GM19099 (cell line): ENCODE data around the gene CCDC194.

Experiments
- POLR2A ChIP-seq: IDR thresholded peaks from 3 replicates; pipeline ENCODE4 v1.6.1; 2011; ENCODE audit warnings: low read depth; ENCODE audit not compliant: insufficient read length; ENCODE audit errors: extremely low read depth

The CCDC194 gene

DNA sequence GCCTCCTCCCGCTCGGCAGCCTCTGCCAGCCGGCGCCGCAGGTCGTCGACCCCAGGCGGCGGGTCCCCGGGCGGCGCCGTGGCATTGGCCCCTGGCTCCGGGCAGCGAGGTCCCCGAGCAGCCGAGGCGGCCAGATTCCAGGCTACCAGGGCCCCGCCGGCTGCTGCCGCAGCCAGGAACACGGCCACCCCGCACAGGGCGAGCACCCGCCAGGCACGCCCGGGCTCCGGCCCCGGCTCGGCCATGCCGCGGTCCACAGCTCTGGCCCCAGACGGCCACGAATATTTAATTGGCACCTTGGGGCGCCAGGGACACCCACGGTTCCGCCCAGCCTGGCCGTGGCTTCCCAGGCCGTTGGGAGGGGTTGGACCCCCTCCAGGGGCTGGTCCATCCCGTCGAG, at the start of gene CCDC194:
TSS of gene CCDC194 (minus strand) at position 283 of the 400 bp plus-strand sequence. CDS start at position 245, 38 bp downstream.
- no peak for TF ChIP-seq POLR2A

- TF ChIP-seq POLR2A, result no peak
These were observed 47.4 kb upstream of the CCDC194 start for GRCh38 chr19:17441241-17442021.

- no peak for TF ChIP-seq POLR2A
These were observed 42.9 kb upstream of the CCDC194 start for GRCh38 chr19:17436874-17437267.

DNA sequence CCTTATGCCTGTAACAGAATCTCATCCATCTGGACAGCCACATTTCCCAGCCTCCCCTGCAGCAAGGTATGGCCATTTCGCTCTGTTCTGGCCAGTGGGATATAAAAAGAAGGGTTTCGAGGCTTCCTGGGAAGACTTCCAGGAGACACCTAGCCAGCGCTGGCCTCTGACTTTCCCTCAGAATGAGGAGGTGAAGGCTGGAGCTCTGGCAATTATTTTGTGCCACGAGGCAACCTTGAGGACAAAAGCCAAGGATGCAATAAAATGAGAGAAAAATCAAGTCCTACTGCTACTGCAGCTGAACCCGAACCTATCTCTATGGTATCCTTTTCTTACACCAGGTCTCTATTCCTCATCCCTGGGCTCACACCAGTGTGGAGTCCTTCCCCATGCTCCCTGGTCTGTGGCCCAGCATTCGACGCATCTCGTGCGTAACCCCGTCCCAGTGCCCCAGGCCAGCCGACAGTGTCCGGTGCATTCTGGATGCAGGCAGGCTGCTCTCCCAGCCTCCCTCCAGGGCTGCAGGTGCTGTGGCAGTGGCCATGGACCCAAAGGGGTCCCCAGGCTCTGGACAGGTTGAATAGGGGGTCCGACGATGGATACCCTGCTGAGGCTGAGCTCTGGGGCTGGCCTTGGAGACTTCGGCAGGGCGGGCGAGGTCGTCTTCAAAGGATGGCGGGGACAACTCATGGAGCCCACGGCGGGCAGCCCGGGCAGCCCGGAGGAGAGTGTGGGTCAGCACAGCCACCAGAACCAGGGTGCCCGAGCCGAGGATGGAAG, 42.3 kb upstream of the CCDC194 start:
- TF ChIP-seq POLR2A, result no peak

DNA sequence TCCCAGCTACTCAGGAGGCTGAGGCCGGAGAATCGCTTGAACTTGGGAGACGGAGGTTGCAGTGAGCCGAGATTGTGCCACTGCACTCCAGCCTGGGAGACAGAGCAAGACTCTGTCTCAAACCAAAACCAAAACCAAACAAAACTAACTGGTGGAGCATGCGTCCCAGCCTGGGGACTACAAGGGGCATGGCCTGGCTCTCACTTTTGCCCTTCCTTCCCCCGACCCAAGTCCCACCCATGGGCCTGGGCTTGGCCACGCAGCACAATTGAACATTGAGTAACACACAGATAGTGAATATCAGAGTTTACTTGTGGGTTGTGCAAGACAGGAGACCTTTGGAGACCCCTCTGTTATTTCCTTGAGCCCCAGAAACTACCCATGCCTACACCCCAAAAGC, 41.2 kb upstream of the CCDC194 start:
- no peak for TF ChIP-seq POLR2A

GRCh38 chr19:17431417-17431816, 37.4 kb upstream of the CCDC194 start:
- no peak for TF ChIP-seq POLR2A

DNA sequence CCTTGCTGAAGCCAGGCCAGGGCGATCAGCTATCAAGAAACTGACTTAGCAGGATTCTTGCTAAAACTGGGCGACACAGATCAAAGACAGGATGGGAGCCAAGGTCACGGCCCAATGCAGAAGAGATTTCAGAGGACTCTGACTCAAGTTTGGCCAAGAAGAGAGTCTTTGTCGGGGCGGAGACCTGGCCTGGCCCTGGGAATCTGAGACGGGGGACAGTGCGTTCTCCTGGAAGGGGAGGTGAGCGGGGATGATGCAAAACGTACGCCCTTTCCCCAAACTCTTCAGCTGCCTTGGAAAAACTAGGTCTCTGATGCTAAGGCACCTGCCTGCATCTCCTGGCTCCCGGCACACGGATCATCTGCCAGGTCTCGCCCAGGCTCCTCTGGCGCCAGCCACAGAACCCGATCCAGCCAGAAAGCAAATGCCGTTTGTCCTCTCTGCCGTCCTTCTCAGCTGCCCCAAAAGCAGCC, 35.7 kb upstream of the CCDC194 start:
- TF ChIP-seq POLR2A, result no peak

DNA sequence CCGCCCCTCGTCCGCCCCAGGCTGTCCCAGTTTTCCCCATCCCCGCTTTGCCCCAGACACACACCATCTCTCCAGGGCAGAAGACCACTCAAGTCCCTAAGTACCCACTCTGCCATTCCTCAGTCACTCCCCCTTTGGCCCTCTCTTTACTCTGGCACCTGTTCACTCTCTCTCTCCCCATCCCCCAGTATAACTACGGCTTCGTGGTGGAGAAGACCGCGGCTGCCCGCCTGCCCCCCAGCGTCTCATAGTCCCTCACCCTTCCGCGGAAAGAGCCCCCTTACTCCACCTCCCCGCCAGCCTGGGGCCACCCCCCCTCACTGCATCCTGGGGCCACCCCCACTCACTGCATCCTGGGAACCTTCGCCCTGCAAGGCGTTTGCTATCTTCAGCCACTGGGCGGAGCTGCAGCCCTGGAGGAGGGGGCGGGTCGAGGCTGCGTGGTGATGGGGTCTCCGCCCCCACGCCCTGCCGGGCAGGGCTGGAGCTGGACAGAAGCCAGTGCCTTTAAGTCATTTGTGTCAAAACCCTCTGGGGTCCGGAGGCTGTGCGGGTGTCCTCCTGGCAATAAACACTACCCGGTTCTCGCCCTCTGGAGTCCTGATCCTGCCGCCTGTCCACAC, 30.9 kb upstream of the CCDC194 start:
- TF ChIP-seq POLR2A, result no peak

DNA sequence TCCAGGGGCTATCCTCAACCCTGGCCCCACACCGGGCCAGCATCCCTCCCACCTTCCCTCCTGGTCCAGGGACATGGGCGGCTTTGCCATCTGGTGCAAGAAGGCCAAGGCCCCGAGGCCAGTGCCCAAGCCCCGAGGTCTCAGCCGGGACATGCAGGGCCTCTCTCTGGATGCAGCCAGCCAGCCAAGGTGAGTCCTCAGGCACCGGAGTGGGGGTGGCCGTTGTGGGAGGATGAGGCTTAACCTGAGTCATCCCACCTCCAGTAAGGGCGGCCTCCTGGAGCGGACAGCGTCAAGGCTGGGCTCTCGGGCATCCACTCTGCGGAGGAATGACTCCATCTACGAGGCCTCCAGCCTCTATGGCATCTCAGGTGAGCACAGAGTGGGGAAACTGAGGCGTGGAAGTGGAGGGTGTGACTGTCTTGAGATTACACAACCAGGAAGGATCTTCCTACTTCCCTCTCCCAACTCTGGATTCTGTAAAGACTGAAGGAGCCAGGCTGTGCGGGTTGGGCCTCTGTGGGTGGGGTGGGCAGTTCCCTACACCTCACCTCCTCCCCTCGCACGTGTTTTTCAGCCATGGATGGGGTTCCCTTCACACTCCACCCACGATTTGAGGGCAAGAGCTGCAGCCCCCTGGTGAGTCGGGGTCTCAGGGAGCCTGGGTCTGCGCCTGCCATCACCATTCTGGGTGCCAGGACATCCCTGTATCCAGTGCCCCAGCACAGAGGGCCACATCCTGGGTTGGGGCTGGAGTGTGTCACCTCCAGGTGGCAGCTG, 29.6 kb upstream of the CCDC194 start:
- TF ChIP-seq POLR2A, result no peak

DNA sequence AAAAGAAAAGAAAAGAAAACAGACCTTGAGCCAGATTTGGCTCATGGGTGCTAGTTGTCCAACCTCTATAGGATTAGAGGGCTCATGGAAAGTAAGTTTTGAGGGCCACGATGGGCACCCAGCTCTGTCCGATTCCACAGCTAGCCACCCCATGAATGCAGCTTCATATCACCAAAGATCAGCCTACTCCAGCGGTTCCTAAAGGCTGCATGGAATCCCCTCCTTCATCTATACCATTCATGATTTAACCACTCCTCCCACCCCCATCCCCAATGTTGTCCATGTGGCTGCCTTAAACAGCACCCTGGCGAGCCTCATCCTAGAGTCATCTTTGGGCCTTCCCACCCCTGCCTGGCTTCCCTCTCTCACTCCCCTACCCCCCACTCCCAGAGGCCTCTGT, 27.9 kb upstream of the CCDC194 start:
- no peak for TF ChIP-seq POLR2A

- no peak for TF ChIP-seq POLR2A
These were observed 26.5 kb upstream of the CCDC194 start for GRCh38 chr19:17420475-17420924.

- TF ChIP-seq POLR2A, result peak; percentile 55
These were observed 25.9 kb upstream of the CCDC194 start, which contains the start of gene MVB12A for GRCh38 chr19:17419621-17420474. MVB12A (plus strand) TSS chr19:17420047; CDS start chr19:17420136, 89 bp downstream.

- TF ChIP-seq POLR2A, result no peak
These were observed 25.2 kb upstream of the CCDC194 start for GRCh38 chr19:17419154-17419620.
